Measurements from ENCODE around the gene BTBD9.

DNA sequence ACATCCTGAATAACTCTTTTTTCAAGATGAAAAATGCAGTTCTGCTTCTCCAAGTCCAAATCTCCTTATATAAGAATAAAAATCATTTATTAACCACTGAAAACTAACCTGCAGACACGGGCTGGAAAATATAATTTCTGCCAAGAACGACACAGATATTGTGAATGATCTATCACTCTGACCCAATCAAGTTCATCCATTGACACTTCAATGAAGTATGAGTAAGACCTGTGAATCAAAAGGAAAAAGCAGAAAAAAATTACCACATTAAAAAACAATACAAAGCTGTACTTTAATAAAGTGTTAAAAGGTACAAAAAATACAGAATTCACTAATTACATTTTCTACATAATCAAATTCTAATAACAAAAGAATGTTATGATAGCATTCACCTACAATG, 62.2 kb downstream of the BTBD9 start:
- TF ChIP-seq, protein P1, sequence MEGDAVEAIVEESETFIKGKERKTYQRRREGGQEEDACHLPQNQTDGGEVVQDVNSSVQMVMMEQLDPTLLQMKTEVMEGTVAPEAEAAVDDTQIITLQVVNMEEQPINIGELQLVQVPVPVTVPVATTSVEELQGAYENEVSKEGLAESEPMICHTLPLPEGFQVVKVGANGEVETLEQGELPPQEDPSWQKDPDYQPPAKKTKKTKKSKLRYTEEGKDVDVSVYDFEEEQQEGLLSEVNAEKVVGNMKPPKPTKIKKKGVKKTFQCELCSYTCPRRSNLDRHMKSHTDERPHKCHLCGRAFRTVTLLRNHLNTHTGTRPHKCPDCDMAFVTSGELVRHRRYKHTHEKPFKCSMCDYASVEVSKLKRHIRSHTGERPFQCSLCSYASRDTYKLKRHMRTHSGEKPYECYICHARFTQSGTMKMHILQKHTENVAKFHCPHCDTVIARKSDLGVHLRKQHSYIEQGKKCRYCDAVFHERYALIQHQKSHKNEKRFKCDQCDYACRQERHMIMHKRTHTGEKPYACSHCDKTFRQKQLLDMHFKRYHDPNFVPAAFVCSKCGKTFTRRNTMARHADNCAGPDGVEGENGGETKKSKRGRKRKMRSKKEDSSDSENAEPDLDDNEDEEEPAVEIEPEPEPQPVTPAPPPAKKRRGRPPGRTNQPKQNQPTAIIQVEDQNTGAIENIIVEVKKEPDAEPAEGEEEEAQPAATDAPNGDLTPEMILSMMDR (IDR thresholded peaks at IDR 0.05; ENCODE audit: insufficient read depth, low read depth, low read length), result no peak
- TF ChIP-seq EZH2 (IDR thresholded peaks at IDR 0.05; ENCODE audit: insufficient read depth, low read length), result no peak
